Liver (tissue), 3 donors: ENCODE data around the gene ZNF213.

Experiments used
- CTCF ChIP-seq: fragments of 150-350 bp; IDR thresholded peaks from 2 replicates; pipeline ENCODE4 v1.5.1; 2017; ENCODE audit warnings: improper control_type of control experiment, low read depth, low read length; ENCODE audit not compliant: missing input control
- GABPA ChIP-seq, 2 donors: IDR thresholded peaks in 1 of 2; conservative IDR thresholded peaks in 1 of 2; 2 replicates each; pipeline ENCODE4 v1.6.1; 2016; ENCODE audit warnings: antibody characterized with exemption in 2 of 2, mild to moderate bottlenecking in 1 of 2, moderate library complexity in 1 of 2
- HNF4G ChIP-seq: IDR thresholded peaks from 2 replicates; pipeline ENCODE4 v1.6.1; 2016; ENCODE audit warnings: antibody characterized with exemption
- JUND ChIP-seq, 2 donors: IDR thresholded peaks; 2 replicates each; pipeline ENCODE4 v1.6.1; 2016; ENCODE audit warnings: antibody characterized with exemption in 2 of 2
- MAX ChIP-seq: IDR thresholded peaks from 2 replicates; pipeline ENCODE4 v1.6.1; 2016; ENCODE audit warnings: antibody characterized with exemption
- RAD21 ChIP-seq, 2 donors: IDR thresholded peaks; 2 replicates each; pipeline ENCODE4 v1.6.1; 2016; ENCODE audit warnings: antibody characterized with exemption in 2 of 2, mild to moderate bottlenecking in 2 of 2
- TAF1 ChIP-seq: conservative IDR thresholded peaks from 2 replicates; pipeline ENCODE4 v1.6.1; 2016; ENCODE audit warnings: antibody characterized with exemption, mild to moderate bottlenecking
- YY1 ChIP-seq: IDR thresholded peaks from 2 replicates; pipeline ENCODE4 v1.6.1; 2016; ENCODE audit warnings: antibody characterized with exemption, mild to moderate bottlenecking
- ZBTB33 ChIP-seq: IDR thresholded peaks from 2 replicates; pipeline ENCODE4 v1.6.1; 2016; ENCODE audit warnings: antibody characterized with exemption
- TF ChIP-seq, protein P1 (sequence below): IDR thresholded peaks from 2 replicates; pipeline ENCODE4 v1.6.1; 2016; ENCODE audit warnings: antibody characterized with exemption
- donor health status: healthy.
- donor health status: healthy.

DNA sequence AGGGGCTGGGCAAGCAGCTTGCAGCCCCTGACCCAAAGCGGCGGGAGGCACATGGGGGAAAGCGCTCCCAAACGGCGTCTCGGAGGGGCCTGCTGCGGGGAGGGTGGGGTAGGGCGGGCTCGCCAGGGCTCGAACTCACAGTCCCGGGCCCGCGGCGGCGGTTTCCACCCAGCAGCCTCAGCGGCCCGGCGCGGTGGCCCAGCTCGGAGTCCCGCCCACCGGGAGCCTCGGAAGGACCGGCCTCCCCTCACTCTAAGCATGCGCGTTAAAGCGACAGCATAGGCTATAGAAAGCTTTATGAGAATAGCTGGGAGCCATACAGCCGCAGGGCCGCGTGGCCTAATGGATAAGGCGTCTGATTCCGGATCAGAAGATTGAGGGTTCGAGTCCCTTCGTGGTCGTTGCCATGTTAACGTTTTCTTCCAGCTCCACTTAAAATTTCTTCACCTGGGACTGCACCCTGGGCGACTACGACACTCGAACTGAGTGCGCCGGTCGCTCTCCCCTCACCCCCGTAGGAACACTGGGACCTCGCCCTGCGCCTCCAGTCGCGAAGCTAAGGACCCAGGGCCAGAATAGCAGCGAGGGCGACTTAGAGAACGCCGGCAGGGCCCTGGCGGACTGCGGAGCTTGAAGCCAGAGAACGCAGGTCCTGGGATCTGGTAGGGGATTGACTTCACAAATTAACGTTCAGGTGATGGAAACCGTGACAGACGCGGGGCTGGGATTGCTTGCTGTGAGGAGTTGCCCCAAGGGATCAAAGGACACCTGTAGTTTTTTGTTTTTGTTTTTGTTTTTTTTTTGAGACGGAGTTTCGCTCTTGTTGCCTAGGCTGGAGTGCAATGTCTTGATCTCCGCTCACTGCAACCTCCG, 15.8 kb downstream of the ZNF213 start:
- TF ChIP-seq YY1 = peak; percentile 36
- TF ChIP-seq CTCF = no peak
- peak; percentile 5 for TF ChIP-seq HNF4G
- TF ChIP-seq, protein P1, sequence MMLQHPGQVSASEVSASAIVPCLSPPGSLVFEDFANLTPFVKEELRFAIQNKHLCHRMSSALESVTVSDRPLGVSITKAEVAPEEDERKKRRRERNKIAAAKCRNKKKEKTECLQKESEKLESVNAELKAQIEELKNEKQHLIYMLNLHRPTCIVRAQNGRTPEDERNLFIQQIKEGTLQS = peak; percentile 100
- peak in 1 of 2 donors; percentile 41 for TF ChIP-seq GABPA (IDR thresholded peaks at IDR 0.05 in 1 of 2, conservative IDR thresholded peaks at IDR 0.05 in 1 of 2)
- TF ChIP-seq TAF1 = no peak
- no peak for TF ChIP-seq MAX
- TF ChIP-seq RAD21 (IDR thresholded peaks at IDR 0.05) = peak in 1 of 2 donors; percentile 16
- TF ChIP-seq ZBTB33 = no peak
- TF ChIP-seq JUND (IDR thresholded peaks at IDR 0.05) = peak in 1 of 2 donors; percentile 30
